ENCODE results near the gene SPEM1.

The SPEM1 gene

GRCh38 chr17:7423679-7424078 lies 3.6 kb downstream of the SPEM1 start:
- no peak for ATAC-seq

DNA sequence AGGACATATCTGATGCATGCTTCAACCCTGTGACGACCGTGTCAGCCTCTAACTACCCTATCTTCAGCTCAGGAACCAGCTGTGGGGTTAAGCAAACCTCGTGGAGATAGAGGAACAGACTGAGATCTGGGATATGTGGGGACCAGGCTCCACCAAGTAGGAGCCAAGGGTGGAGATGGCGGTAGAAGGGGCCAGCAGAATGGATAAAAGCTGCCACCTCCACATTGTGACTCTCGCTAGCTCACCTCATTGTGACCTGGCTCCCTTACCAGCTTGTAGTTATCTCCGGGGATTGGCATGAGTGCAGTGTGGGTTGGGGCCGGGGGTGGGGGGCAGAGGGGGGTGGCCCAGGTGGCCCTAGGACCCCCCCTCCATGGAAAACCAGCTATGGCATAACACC lies 5.2 kb downstream of the SPEM1 start, which contains the start of gene SPEM2:
TSS of gene SPEM2 (plus strand) at position 301 of the 400 bp plus-strand sequence. CDS start at position 374, 73 bp downstream.
- ATAC-seq: no peak

DNA sequence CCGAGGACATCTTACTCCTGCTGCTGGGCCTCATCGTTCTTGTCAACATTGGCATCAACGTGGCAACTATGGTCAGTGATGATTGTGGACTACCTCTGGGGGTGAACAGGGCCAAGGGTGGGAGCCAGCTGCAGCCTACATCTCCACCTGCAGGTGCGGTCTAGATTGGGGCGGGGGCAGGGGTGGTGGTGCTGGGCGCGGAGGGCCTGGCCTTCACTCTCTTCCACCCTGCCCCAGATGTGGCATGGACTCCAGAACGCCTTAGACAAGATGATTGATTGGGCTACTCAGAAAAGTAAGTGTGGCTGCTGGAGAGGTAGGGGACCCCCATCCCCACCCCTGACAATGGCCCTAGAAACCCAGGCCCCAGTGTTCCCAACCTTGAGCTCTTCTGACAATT lies 5.6 kb downstream of the SPEM1 start:
- no peak for ATAC-seq

- no peak for ATAC-seq
Measured at GRCh38 chr17:7426203-7426863, 6.2 kb downstream of the SPEM1 start.

DNA sequence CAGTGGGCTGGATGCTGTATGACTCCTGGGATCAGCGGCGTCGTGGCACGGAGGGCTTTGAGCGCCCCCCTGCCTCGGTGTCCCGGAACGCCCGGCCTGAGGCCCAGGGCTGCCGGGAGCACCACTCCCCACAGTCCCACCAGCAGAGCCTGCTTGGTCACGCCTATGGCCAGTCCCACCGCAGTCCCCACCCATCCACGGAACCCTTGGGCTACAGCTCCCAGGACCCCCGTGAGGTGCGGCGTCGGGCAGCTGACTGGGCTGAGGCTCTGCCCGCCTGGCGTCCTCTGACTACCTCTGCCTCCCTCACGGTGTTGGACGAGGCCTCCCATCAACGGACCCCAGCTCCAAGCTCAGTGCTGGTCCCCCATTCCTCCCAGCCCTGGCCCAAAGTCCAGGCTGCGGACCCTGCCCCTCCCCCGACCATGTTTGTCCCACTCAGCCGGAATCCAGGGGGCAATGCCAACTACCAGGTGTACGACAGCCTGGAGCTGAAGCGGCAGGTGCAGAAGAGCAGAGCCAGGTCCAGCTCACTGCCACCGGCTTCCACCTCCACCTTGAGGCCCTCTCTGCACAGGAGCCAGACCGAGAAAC lies 6.9 kb downstream of the SPEM1 start:
- ATAC-seq: no peak

DNA sequence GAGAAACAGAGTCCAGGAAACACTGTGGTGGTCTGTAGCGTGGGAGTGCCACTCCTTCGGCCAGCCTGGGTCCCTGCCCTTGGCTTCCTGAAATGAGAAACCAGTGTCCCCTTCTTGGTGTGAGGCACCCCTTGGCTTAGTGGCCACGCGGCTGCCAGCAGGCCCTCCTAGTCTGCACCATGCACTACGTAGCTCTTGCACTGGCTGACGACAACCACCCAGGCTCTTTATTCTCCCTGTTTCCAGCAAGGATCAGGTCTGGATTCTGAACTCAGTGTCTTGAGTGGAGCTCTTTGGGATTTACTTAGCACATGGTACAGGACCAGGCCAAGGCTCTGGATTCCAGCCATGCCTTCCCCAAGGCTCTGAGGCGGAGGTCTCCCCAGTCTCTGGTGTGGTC lies 7.4 kb downstream of the SPEM1 start:
- ATAC-seq: no peak

DNA sequence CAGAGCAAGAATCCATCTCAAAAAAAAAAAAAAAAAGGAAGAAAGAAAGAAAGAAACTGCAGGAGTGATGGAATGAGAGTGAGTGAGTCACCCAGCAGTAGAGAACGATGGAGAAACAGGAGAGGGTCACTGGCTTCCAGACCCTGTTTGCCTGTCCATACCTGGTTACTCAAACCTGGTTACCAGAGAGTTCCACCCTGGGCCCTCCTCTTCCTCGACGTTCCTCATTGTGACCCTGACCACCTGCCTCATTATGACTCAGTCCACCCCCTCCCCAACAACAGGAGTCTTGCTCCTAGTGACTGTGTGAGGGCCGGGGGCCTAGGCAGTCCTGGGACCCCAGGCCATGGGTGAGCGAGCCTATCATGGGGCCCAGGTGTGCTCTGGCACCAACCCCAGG lies 8.4 kb downstream of the SPEM1 start, which contains the start of gene SPEM3:
TSS of gene SPEM3 (plus strand) at position 301 of the 400 bp plus-strand sequence. CDS start at position 347, 46 bp downstream.
- no peak for ATAC-seq

DNA sequence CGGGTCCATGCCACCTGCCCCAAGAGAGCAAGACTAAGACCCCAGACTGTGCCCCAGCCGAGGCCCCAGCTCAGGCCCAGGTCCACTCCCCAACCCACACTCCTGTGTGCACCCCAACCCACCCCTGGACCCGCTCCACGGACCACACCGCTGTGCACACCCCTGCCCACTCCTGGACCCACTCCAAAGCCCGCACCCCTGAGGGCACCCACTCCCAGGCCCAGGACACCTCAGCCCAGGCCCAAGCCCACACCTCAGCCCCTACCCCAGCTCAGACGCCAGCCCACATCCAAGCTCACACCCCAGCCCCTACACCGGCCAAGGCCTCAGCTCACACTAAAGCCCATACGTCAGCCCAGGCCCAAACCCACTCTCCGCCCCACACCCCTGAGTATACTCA lies 9.6 kb downstream of the SPEM1 start:
- no peak for ATAC-seq

DNA sequence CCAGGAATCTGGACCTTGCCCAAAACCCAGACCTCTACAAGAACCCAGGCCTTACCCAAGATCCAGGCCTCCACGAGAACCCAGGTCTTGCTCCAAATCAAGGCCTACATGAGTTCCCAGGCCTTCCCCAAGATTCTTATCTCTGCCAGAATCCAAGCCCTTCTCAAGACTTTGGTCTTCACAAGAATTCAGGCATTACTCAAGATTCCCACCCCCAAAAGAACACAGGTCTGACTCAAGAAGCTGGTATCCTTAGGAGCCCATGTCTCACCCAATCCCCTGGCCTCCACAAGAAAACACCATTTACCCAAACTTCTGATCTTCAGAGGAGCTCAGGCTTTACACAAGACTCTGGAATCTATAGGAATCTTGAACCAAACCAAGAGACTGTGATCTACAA lies 11.1 kb downstream of the SPEM1 start:
- ATAC-seq: no peak

DNA sequence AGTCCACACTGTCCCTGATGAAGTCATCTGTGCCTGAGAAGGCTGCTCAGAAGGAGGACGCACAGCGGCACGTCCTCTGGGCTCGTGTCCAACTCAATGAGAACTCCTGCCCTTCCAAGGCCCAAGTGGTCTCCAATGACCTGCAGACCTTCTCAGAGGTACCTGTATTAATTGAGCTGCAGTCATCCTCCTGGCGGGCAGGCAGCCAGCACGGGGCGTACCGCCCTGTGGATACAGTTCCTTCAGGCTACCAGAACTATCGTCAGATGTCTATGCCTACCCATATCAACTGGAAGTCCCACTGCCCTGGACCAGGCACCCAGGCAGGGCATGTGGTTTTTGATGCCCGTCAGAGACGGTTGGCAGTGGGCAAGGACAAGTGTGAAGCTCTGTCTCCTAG lies 12.2 kb downstream of the SPEM1 start:
- ATAC-seq: no peak

- ATAC-seq: peak; percentile 6 to 7
Measured at GRCh38 chr17:7435676-7436555, 15.8 kb downstream of the SPEM1 start.

- peak; percentile 72 to 75 for ATAC-seq
Measured at GRCh38 chr17:7436556-7437368, 16.6 kb downstream of the SPEM1 start.

DNA sequence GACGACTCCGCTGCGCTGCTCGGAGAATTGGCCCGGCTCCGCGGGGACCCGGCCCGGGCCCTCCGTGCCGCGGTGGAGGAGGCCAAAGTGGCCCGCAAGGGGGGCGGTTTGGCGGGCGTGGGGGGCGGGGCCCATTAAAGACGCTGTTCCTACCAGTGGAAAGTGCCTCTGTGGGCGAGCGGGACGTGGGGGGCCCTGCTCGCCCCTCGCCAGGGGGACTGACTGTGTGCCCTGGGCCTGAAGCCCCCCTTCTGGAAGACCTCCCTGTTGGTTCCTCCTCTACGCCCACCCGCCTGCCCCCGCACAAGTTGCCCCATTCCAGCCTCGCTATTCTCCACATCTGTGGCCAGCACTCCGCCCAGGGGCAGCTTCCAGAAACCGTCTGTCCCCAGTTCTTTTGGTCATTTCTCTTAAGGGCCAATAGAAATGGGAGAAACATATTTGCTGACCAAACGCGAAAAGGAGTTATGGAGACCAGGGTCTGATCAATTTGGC lies 17.3 kb downstream of the SPEM1 start:
- ATAC-seq: no peak

- no peak for ATAC-seq
Measured at GRCh38 chr17:7437950-7438614, 18.0 kb downstream of the SPEM1 start.

GRCh38 chr17:7438656-7439460 lies 18.7 kb downstream of the SPEM1 start:
- ATAC-seq: no peak

DNA sequence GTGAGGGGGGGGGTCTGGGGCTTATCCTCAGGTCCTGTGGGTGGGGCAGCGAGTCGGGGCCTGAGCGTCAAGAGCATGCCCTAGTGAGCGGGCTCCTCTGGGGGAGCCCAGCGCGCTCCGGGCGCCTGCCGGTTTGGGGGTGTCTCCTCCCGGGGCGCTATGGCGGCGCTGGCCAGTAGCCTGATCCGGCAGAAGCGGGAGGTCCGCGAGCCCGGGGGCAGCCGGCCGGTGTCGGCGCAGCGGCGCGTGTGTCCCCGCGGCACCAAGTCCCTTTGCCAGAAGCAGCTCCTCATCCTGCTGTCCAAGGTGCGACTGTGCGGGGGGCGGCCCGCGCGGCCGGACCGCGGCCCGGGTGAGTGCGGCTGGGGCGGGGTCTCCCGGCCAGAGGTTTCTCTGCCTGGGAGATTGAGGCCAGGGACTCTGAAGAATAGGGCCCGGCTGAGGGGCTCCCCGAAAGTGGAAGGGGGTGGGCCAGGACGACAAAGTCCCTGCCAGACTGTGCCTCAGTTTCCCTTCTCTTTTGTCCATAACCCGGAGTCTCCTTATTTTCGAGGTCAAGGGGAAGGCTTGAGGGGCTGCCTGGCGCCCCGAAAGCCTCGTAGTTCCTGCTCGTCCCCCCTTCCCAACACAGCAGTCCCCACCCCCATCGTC lies 19.5 kb downstream of the SPEM1 start, which contains the start of gene FGF11:
TSS of gene FGF11 (plus strand) at position 51 of the 651 bp plus-strand sequence. CDS start at position 160, 109 bp downstream.
- no peak for ATAC-seq

DNA sequence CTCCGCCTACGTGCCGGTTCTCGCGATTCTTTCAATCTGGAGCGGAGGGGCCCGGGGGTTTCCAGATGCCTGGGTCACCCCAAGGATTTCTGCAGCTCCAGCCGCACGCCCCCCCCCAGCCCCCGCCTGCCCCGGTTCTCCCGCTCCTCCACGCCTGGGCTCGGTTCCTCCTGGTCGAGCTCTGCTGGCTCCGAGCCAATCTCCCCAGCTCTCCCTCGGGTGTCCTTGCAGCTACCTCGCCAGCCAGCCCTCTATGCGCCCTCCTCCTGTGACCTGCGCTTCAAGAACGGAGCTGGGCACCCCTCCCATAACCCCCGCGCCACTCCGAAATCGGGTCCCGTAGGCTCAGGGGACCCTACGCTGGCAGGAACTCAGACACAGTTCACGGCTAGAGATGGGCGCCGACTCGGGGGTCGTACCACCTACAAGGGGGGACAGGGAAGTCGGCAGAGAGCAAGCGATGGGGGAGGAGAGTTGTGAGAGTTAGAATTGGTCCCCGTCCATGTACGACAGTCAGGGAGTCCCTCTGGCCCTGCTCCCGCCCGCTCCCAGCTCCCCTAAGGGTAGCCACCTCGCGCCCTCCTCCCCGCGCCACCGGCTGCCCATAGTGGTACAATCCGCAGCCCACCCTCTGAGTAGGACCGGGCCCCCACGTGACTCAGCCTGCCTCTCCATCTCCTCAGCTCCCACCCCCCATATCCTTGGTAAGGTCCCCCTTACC lies 20.1 kb downstream of the SPEM1 start:
- no peak for ATAC-seq

DNA sequence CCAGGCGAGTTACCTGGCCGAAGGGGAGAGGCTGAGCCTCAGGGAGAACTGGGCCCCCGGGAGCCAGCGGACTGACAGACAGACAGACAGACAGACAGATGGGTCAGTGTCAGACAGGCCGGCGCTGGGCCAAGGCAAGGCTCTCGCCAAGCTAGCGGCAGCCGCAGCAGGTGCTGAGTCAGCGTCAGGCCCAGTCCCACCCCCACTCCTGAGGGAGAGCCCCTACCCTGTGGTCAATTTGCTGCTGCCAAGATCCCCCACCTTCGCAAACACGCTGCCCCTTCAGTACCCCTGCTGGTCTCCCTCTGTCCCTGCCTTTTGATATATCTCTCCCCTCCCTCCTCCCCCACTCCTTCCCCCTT lies 20.7 kb downstream of the SPEM1 start:
- ATAC-seq: no peak

DNA sequence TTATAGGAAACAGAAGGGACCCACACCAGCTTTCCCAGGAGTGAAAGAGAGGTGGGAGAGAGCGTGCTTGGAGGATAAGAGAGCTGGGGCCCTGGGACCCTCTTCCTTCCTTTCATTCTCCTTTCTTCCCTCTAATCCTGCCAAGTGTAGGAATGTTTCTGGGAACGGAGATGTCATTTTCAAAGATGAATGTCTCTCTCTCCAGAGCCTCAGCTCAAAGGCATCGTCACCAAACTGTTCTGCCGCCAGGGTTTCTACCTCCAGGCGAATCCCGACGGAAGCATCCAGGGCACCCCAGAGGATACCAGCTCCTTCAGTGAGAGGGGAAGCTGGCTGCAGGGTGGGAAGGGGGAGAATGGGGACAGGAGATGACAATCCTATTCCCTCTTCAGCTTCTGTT lies 21.1 kb downstream of the SPEM1 start:
- ATAC-seq: no peak

GRCh38 chr17:7442142-7442541 lies 22.0 kb downstream of the SPEM1 start:
- no peak for ATAC-seq
